CD4-positive, alpha-beta T cell treated with Interleukin-2 at 100 ng/mL for 4 hours (primary cell): ENCODE data around the gene RGS10.
"Not testable (repeated sequence)": the region's sequence is repeated elsewhere in the genome, so short reads cannot be mapped to it uniquely, and the experiment has no call there.

Experiments
- DNase-seq: peaks from one replicate; pipeline ENCODE4 v3.0.0-alpha.2; 2020; ENCODE audit warnings: low spot score

The RGS10 gene

GRCh38 chr10:119469325-119469707, 73.2 kb downstream of the RGS10 start:
- no peak for DNase-seq

DNA sequence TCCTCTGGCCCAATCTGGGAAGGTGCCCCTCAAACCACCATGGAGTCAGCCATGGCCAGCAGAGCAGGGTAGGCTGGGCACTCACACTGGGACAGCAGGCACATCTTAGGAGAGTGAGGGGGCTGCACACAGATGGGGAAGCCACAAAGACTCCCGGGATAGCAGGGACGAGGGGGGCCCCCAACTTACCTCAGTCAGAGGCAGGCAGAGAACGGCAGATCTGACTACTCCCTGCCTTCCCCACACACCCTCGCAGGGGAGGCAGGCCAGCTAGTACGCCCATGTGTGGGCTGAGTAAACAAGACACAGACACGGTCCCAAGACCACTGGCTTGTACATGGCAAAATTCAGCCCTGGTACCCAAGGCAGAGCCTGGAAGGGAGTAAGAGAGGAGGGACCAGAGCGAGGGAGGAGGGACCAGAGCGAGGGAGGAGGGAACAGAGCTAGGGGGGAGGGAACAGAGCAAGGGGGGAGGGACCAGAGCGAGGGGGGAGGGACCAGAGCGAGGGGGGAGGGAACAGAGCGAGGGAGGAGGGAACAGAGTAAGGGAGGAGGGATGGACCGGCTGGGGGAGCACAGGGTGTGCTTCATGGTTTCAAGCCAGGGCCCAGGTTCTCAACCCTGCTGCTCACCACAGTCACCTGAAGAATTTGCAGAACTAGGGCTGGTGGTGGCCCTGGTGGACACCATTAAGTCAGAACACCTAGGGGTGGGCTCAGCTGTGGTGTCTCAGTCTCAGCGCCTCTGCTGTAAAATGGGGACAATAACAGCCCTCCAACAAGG, 73.8 kb downstream of the RGS10 start:
- no peak for DNase-seq

GRCh38 chr10:119466655-119467054, 75.9 kb downstream of the RGS10 start:
- peak; percentile 42 for DNase-seq

DNA sequence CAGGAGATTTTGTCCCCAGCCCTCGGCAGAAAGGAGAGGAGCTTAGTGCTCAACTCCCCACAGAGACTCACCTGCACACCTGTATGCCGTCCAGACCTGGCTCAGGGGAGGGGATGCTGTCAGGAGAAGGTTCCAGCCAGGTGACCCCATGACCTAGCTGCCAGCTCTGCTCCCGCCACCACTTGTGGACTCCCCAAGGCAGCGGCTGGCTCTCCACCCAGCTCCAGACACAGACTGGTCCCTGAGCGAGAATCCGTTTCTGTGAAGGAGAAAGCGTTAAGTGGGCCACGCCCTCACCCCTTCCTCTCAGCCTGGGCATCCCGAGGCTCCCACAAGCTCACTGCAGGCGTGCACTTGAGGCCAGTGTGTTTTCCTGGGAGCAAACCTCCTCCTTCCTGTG, 76.4 kb downstream of the RGS10 start:
- DNase-seq: no peak

DNA sequence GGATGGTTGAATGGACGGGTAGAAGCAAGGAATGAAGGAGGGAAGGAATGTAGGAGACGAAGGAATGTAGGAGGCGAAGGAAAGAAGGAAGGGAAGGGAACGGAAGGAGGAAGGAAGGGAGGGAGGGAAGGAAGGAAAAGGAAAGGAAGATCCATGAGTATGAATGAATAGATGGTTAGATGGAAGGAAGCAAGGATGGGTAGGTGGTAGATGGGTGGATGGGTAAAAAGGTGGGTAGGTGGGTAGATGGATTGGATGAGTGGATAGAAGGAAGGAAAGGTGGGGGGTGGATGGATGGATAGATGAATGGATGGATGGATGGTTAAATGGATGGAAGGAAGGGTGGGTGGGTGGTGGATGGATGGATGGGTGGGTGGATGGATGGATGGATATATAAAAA, 77.4 kb downstream of the RGS10 start:
- DNase-seq: no peak

GRCh38 chr10:119463195-119463594, 79.3 kb downstream of the RGS10 start:
- not testable (repeated sequence) for DNase-seq

DNA sequence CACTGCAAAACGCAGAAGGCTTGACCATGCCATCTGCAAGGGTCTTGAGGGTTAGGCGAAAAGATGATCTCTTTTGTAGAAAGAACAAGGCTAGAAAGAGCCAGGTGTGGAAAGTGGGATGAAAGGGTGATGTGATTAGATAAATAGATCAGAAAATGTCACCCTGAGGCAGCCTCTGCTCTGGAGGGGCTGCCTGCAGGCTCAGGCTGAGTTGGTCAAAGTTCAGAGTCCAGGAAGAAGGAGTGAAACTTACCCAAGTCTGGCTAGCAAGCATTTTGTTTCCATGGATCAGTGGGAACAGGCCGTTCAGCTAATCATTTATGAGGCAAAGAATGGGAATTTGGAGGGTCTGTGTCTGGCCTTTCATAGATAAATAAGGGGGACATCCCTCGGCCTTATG, 79.7 kb downstream of the RGS10 start:
- DNase-seq: no peak

DNA sequence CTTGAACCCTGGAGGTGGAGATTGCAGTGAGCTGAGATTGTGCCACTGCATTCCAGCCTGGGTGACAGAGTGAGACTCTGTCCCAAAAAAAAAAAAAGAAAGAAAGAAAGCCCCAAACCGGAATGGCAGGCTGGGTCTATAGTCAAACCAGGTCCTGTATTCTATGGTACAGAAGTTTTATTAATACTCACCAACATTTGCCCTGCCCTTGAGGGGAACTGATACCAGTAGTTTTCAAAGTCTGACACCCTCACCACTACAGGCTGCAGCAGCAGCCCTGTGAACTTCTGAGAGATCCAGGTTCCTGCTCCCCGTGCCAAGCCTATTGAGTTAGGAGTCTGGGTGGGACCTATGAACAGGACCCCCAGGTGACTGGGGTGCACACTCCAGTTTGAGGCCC, 80.6 kb downstream of the RGS10 start:
- DNase-seq: no peak

- no peak for DNase-seq
Measured at GRCh38 chr10:119461380-119461779, 81.1 kb downstream of the RGS10 start.

- no peak for DNase-seq
Measured at GRCh38 chr10:119460369-119461195, 81.9 kb downstream of the RGS10 start.

DNA sequence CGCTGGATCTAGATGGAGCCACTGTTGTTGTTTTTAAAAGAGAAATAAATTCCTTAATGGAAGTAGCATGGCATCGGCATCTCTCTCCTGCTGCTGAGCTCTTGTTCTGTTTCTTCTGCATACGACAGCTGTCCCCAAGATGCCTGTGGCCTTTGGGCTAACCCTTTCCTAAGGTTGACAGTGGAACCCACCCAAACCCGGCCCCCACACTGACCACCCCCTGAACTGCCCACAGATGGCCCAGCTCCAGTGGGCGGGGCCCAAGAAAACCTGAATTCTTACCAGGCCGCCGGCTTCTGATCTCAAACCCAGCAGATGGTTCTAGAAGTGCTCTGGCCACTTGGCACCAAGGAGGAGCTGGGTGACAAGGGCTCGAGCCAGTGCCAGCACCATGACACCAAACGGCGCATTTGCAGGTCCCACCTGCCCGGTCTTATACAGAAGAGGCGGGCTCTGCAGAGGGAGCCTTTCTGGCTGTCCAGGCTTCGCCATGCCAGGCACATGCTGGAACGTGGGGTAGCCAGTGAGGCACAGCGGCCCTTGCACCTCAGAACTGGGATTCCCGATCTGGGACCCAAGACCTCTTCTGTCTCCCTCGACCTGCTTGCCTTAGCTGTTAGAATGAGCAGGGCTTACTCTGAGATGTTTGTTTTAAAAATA, 82.7 kb downstream of the RGS10 start:
- DNase-seq: no peak

DNA sequence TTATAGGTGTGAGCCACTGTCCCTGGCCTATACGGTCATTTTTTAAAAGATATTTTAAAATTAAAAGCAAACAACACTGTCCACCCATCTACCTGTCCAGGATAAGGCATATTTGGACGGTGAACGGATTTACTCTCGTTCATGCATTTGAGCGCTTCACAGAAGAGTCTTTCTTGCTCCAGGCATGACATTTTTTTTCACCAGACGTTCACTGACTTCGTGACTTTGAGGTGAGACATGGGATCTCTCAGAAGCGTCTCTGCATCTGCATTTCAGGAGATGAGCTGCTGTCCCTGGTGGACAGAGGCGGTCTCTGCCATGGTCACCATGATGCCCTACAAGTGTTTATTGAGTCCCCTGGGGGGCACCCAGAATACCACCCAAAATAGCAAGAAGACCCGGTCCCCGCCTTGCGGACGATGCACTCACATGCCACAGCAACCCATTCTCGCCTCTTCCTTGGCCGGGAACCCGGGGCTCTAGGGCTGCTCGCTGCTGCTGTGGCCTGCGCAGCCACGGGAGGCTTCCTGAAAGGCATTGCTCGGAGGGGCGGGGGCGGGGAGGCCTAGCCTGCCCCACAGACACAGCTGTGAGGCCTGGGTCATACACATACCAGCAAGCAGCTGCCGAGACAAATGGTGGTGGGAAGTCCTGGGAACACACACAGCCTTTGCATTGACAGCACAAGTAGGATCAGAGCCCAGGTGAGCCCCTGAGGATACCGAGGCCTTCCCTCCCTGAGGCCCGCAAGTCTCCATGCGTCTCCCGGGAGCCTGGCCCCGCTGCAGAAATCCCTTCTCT, 84.4 kb downstream of the RGS10 start:
- DNase-seq: no peak

- no peak for DNase-seq
Measured at GRCh38 chr10:119456435-119456810, 86.1 kb downstream of the RGS10 start.

- DNase-seq: no peak
Measured at GRCh38 chr10:119455609-119456434, 86.7 kb downstream of the RGS10 start.

DNA sequence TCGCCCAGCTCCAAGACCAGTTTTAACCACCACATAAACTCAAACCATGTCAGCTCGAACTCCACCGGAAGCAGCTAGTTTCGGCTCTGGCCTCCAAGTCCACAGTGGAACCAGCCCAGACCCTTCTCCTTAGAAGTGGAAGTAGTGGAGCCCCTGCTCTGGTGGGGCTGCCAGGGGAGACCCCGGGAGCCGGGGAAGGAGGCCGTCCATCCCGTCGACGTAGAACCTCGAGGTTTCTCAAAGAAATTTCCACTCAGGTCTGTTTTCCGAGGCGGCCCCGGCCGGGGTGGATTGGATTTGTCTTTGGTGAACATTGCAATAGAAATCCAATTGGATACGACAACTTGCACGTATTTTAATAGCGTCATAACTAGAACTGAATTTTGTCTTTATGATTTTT, 87.5 kb downstream of the RGS10 start:
- DNase-seq: no peak

DNA sequence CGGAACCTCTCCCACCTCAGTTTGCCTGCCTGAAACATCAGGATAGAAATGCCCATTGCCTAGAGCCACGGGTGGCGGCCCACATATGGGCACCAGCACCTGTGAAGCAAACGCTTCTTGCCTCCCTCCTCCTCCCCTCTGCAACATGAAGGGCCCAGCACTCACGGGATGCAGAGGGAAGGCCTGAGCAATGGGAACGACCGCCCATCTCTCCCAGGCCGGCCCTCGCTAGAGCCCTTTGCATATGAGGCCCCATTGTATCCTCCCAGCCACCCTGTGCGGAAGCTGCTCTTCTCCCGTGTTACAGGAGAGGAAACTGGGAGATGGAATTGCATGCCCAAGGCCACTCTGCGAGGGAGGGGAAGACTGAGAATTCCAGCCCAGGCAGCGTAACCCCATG, 88.2 kb downstream of the RGS10 start:
- no peak for DNase-seq

DNA sequence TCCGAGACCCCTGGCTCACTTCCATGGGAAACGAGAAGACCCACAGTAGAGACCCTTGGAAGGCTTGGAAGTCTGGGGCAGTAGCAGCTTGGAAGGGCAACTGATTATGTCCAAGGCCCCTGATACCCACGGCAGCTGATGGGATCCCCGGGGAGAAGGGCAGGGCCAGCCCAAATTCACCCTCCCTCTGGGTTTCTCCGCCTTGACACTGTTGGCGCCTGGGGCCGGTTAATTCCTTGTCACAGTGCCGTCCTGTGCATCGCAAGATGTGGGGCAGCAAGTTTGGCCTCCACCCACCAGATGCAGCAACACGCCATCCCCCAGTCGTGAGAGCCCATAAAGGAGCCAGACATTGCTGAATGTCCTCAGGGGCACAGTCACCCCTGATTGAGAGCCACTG, 89.2 kb downstream of the RGS10 start:
- no peak for DNase-seq

GRCh38 chr10:119452396-119452795, 90.1 kb downstream of the RGS10 start:
- no peak for DNase-seq

DNA sequence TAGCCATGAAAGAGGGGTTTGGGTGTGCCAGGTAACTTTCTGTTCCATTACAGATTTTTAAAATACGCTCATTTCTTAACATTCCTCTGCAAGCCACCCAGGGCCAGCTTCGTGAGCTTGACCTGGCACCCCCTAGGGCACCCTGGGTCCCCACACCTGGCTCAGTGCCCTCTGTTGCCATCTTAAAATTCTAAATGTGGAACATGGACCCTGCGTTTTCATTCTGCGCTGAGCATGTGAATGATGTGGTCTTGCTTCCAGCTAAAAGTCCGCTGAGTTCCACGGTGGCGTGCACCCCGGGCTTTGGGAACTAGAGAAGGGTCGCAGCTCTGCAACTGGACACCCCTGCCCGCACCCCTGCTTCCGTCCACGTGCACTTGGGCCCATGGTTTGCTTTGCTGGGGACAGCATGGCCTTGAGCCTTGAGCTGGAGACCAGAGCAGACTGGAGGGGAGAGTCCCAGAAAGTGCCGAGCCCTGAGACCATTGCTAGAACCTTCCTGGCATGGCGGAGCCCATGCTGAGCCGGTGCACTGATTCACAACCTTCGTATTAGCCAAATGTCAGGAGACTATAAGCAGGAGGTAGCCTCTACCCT, 91.1 kb downstream of the RGS10 start:
- DNase-seq: no peak

- DNase-seq: no peak
Measured at GRCh38 chr10:119450606-119451299, 91.8 kb downstream of the RGS10 start.
